Stimulated activated CD4-positive, alpha-beta T cell treated with anti-CD3 and anti-CD28 coated beads, Interleukin-1b, Interleukin-23, amount 100 ng/mL, for 1 hour (primary cell): Measurements from ENCODE around the gene NPIPB5.
"Not testable (repeated sequence)": the region's sequence is repeated elsewhere in the genome, so short reads cannot be mapped to it uniquely, and the experiment has no call there.

Experiments used
- DNase-seq, 2 donors: peaks; one replicate each; pipeline ENCODE4 v3.0.0-alpha.2; 2020; ENCODE audit warnings: low read depth in 2 of 2

Gene NPIPB5

GRCh38 chr16:22510591-22510990, at the start of gene NPIPB5:
TSS of gene NPIPB5 (plus strand) at chr16:22510891. CDS start at chr16:22513802, 2,911 bp downstream.
- DNase-seq = not testable (repeated sequence)

- not testable (repeated sequence) for DNase-seq
These were observed 41.8 kb upstream of the NPIPB5 start for GRCh38 chr16:22468846-22469245.

- not testable (repeated sequence) for DNase-seq
These were observed 27.3 kb downstream of the NPIPB5 start for GRCh38 chr16:22537996-22538395.

- DNase-seq = not testable (repeated sequence)
These were observed 34.1 kb downstream of the NPIPB5 start for GRCh38 chr16:22544809-22545208.

GRCh38 chr16:22546630-22547029, 35.9 kb downstream of the NPIPB5 start:
- DNase-seq = not testable (repeated sequence)

GRCh38 chr16:22547170-22547765, 36.6 kb downstream of the NPIPB5 start:
- not testable (repeated sequence) for DNase-seq

GRCh38 chr16:22549853-22550252, 39.2 kb downstream of the NPIPB5 start:
- not testable (repeated sequence) for DNase-seq

- not testable (repeated sequence) for DNase-seq
These were observed 40.5 kb downstream of the NPIPB5 start for GRCh38 chr16:22551143-22551542.

GRCh38 chr16:22551651-22552050, 41.0 kb downstream of the NPIPB5 start:
- DNase-seq = not testable (repeated sequence)

- DNase-seq = not testable (repeated sequence)
These were observed 46.1 kb downstream of the NPIPB5 start for GRCh38 chr16:22556759-22557158.
